Right lobe of liver (tissue), 4 donors: ENCODE data around the gene STK32B.

ENCODE experiments used
- CTCF ChIP-seq, 4 donors: fragments of 200-600 bp in 3 of 4; fragments of 450-650 bp in 1 of 4; IDR thresholded peaks; one replicate each; pipeline versions ENCODE4 v1.5.1 to v1.8.0; 2016 to 2022; ENCODE audit warnings: antibody characterized with exemption in 4 of 4, mild to moderate bottlenecking in 2 of 4
- POLR2A ChIP-seq: fragments of 450-650 bp; IDR thresholded peaks from one replicate; pipeline ENCODE4 v1.6.1; 2017; ENCODE audit warnings: antibody characterized with exemption, mild to moderate bottlenecking
- donor health status: DM: no; HTN: no; CAD: no.
- donor health status: DM: no; HTN: no; CAD: no.
- donor health status: DM: no; HTN: yes; CAD: no.

GRCh38 chr4:5018603-5019002 lies 32.7 kb upstream of the STK32B start:
- TF ChIP-seq POLR2A (no peak), CTCF (IDR thresholded peaks at IDR 0.05) (no peak)
